ENCODE data around the gene PLA2G6.

DNA sequence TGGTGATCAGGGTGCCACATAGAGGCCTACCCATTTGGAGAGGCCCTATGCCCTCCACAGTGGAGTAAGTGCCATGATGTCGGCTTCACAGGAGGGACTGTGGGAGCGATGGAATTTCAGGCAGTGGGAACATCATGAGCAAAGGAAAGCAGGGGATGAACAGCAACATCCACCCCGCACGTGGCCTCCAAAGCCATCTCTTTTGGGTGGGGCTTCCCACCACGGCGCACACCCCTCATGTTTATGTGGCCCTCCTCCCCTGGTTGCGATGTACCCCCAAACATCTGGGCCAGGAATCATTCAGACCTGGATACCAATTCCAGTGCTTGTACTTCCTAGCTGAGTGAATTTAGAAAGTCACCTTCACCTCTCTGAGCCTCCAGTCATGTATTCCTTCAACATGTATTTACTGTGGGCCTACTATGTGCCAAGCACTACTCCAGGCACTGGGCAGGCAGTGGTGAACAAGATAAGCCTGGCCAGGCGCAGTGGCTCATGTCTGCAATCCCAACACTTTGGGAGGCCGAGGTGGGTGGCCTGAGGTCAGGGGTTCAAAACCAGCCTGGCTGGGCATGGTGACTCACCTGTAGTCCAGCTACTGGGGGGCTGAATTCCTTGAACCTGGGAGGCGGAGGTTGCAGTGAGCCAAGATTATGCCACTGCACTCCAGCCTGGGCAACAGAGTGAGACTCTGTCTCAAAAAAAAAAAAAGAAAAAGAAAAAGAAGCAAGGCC, 18.4 kb upstream of the PLA2G6 start:
- TF ChIP-seq, protein P1, sequence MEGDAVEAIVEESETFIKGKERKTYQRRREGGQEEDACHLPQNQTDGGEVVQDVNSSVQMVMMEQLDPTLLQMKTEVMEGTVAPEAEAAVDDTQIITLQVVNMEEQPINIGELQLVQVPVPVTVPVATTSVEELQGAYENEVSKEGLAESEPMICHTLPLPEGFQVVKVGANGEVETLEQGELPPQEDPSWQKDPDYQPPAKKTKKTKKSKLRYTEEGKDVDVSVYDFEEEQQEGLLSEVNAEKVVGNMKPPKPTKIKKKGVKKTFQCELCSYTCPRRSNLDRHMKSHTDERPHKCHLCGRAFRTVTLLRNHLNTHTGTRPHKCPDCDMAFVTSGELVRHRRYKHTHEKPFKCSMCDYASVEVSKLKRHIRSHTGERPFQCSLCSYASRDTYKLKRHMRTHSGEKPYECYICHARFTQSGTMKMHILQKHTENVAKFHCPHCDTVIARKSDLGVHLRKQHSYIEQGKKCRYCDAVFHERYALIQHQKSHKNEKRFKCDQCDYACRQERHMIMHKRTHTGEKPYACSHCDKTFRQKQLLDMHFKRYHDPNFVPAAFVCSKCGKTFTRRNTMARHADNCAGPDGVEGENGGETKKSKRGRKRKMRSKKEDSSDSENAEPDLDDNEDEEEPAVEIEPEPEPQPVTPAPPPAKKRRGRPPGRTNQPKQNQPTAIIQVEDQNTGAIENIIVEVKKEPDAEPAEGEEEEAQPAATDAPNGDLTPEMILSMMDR (IDR thresholded peaks at IDR 0.05) = no peak
- TF ChIP-seq POLR2A (IDR thresholded peaks at IDR 0.05) = no peak

All from adrenal gland (tissue), 5 donors.